ENCODE data around the gene BACH2. TPM values are rescaled to one million over a fixed set of nuclear protein-coding genes. Genes with fewer than 3 reads are reported as not detected.

Gene BACH2
- polyA plus RNA-seq, 2 of the 4 experiments (the other 2 are of a cell fraction) = 0.01 to 0.36 TPM

GRCh38 chr6:90180526-90180925 is 116.1 kb downstream of the BACH2 start (continued):
- no peak for TF ChIP-seq ESRRA (IDR thresholded peaks at IDR 0.05; ENCODE audit: borderline replicate concordance, low read length)
- no peak for TF ChIP-seq HDAC2 (IDR thresholded peaks at IDR 0.05)
- TF ChIP-seq TP53 (CRISPR knock-in tag; IDR thresholded peaks at IDR 0.05) = no peak

GRCh38 chr6:90179190-90180169 is 117.2 kb downstream of the BACH2 start:
- TF ChIP-seq TFCP2L1 (CRISPR knock-in tag; IDR thresholded peaks at IDR 0.05) (no peak), CTCF (IDR thresholded peaks at IDR 0.05) (0 out of 3 replicates have a peak, but pooled peaks have one; percentile 12), EP300 (IDR thresholded peaks at IDR 0.05) (no peak), HEYL (CRISPR knock-in tag; IDR thresholded peaks at IDR 0.05) (no peak), MAX (IDR thresholded peaks at IDR 0.05) (no peak), EHMT2 (IDR thresholded peaks at IDR 0.05; ENCODE audit: low read depth) (no peak), MAZ (IDR thresholded peaks at IDR 0.05; ENCODE audit: borderline replicate concordance, low read depth, low read length) (no peak)
- WGBS (ENCODE audit: missing lambda C conversion rate) = 55% methylated on average over 1 of the region's 1 CpG
- ATAC-seq (no peak), DNase-seq (ENCODE audit: low read depth in 1 of 2, low spot score in 1 of 2) (no peak), FAIRE-seq (no peak)
- Histone ChIP-seq H3K4me2 (no peak overlapping the region), H3K4me3 (no peak overlapping the region), H3K27ac (no peak overlapping the region), H3K9me3 (no peaks in the 10 kb centered on the region), H3K4me1 (no peaks in the 10 kb centered on the region)
- POLR2A ChIA-PET = no interaction called here
- CTCF ChIA-PET = no interaction called here

- H3K27ac ChIP-seq = no peak overlapping the region
- H3K4me2 ChIP-seq = no peak overlapping the region
- no peak for TF ChIP-seq EHMT2 (IDR thresholded peaks at IDR 0.05; ENCODE audit: low read depth)
- TF ChIP-seq, protein P1, sequence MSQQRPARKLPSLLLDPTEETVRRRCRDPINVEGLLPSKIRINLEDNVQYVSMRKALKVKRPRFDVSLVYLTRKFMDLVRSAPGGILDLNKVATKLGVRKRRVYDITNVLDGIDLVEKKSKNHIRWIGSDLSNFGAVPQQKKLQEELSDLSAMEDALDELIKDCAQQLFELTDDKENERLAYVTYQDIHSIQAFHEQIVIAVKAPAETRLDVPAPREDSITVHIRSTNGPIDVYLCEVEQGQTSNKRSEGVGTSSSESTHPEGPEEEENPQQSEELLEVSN (IDR thresholded peaks at IDR 0.05; ENCODE audit: borderline replicate concordance, low read depth) = no peak
- TF ChIP-seq ESRRA (IDR thresholded peaks at IDR 0.05; ENCODE audit: borderline replicate concordance, low read length) = no peak
- 39% methylated on average over 4 of the region's 4 CpGs for WGBS (ENCODE audit: missing lambda C conversion rate)
- POLR2A ChIA-PET = no interaction called here
- no peak for ATAC-seq
- no peak for DNase-seq (ENCODE audit: low read depth in 1 of 2, low spot score in 1 of 2)
- no peaks in the 10 kb centered on the region for H3K9me3 ChIP-seq
- no peak overlapping the region for H3K4me3 ChIP-seq
- CTCF ChIA-PET = no interaction called here
- FAIRE-seq = no peak
- H3K4me1 ChIP-seq = no peaks in the 10 kb centered on the region
These were observed 118.2 kb downstream of the BACH2 start for GRCh38 chr6:90178384-90178855.

GRCh38 chr6:90177544-90178383 is 118.9 kb downstream of the BACH2 start:
- WGBS (ENCODE audit: missing lambda C conversion rate) = 44% methylated on average over 9 of the region's 11 CpGs
- ATAC-seq (no peak), DNase-seq (ENCODE audit: low read depth in 1 of 2, low spot score in 1 of 2) (no peak), FAIRE-seq (no peak)
- Histone ChIP-seq H3K4me2 (no peak overlapping the region), H3K27ac (no peak overlapping the region), H3K9me3 (no peaks in the 10 kb centered on the region), H3K4me1 (no peaks in the 10 kb centered on the region), H3K4me3 (no peak overlapping the region)
- POLR2A ChIA-PET = no interaction called here
- no peak for TF ChIP-seq FOXS1 (CRISPR knock-in tag; IDR thresholded peaks at IDR 0.05)
- no peak for TF ChIP-seq CEBPB (IDR thresholded peaks at IDR 0.05)
- no peak for TF ChIP-seq SMC3 (IDR thresholded peaks at IDR 0.05)
- TF ChIP-seq RFX5 (IDR thresholded peaks at IDR 0.05) = no peak
- no peak for TF ChIP-seq JUNB (IDR thresholded peaks at IDR 0.05)
- TF ChIP-seq ZNF302 (CRISPR knock-in tag; IDR thresholded peaks at IDR 0.05) = no peak
- TF ChIP-seq CBX2 (IDR thresholded peaks at IDR 0.05; ENCODE audit: borderline replicate concordance, low read depth) = no peak
- TF ChIP-seq HEYL (CRISPR knock-in tag; IDR thresholded peaks at IDR 0.05) = no peak
- no peak for TF ChIP-seq MAFK (IDR thresholded peaks at IDR 0.05; ENCODE audit: partially characterized antibody)
- TF ChIP-seq CHD4 (IDR thresholded peaks at IDR 0.05; ENCODE audit: borderline replicate concordance) = no peak
- TF ChIP-seq MAX (IDR thresholded peaks at IDR 0.05) = no peak
- no peak for TF ChIP-seq ZFP36 (IDR thresholded peaks at IDR 0.05; ENCODE audit: borderline replicate concordance, partially characterized antibody)
- CTCF ChIA-PET = no interaction called here
